AG04450 (cell line): ENCODE results near the gene ATP1A4. TPM values are rescaled to one million over a fixed set of nuclear protein-coding genes. Genes with fewer than 3 reads are reported as not detected.

Experiments
- CTCF ChIA-PET: fragments of 300-600, 350-600 bp; formaldehyde crosslinking; extraction: SDS; loops from one replicate; lab custom pipeline; 2022; ENCODE audit warnings: antibody characterized with exemption, inconsistent platforms; lab: Charles Lee
- POLR2A ChIA-PET: fragments of 350-600 bp; formaldehyde crosslinking; extraction: SDS; loops from one replicate; lab custom pipeline; 2021; ENCODE audit warnings: antibody characterized with exemption, inconsistent platforms; lab: Yijun Ruan, JAX
- DNase-seq: peaks from one replicate; pipeline ENCODE4 v3.0.0-alpha.2; 2011; ENCODE audit warnings: low read depth, low spot score
- H3K27ac ChIP-seq: one replicate; pipeline ENCODE4 v1.5.1; 2012; ENCODE audit warnings: low read depth, low read length, control low read depth
- H3K27me3 ChIP-seq: one replicate; pipeline ENCODE4 v1.6.0; 2012; ENCODE audit warnings: low read length; ENCODE audit not compliant: control insufficient read depth, insufficient read depth
- H3K4me3 ChIP-seq: 2 replicates; pipeline ENCODE4 v1.5.1; 2011; ENCODE audit warnings: mild to moderate bottlenecking, low read depth, low read length, control low read depth
- H3K9me3 ChIP-seq: 2 replicates; pipeline ENCODE4 v1.5.1; 2012; ENCODE audit warnings: low read length; ENCODE audit not compliant: control insufficient read depth, insufficient read depth
- CTCF ChIP-seq: IDR thresholded peaks from 2 replicates; pipeline ENCODE4 v1.5.1; 2011; ENCODE audit warnings: low read depth, low read length, control low read depth, inconsistent platforms
- polyA plus RNA-seq: library from polyadenylated mRNA; depleted of rRNA; stranded (reverse); fragments of >200 nt; gene quantifications from 2 replicates; pipeline ENCODE4 v1.2.3, GENCODE V29; 2011

ATP1A4 gene
- polyA plus RNA-seq, 1 experiment: not detected

GRCh38 chr1:160148121-160148520, 3.3 kb upstream of the ATP1A4 start:
- H3K4me3 ChIP-seq: no peak overlapping the region
- no peaks in the 10 kb centered on the region for H3K9me3 ChIP-seq
- ChIA-PET POLR2A (interaction anchor here (0.7 kb wide), 1 partner anchor 45 kb away, joined by 3 read pairs; no protein-coding TSS in a partner anchor), CTCF (interaction anchor here (0.9 to 4.6 kb wide), 3 partner anchors 45 to 143 kb away, joined by 3 to 21 read pairs (median 3); no protein-coding TSS in a partner anchor)
- TF ChIP-seq CTCF: no peak
- H3K27ac ChIP-seq: no peak overlapping the region
- peaks cover 2% of the 10 kb centered on the region for H3K27me3 ChIP-seq
- no peak for DNase-seq

GRCh38 chr1:160149233-160149632, 2.2 kb upstream of the ATP1A4 start:
- no peak for TF ChIP-seq CTCF
- no peak overlapping the region for H3K27ac ChIP-seq
- CTCF ChIA-PET: interaction anchor here (0.6 to 4.6 kb wide), 4 partner anchors 41 to 1057 kb away, joined by 3 to 21 read pairs (median 4); no protein-coding TSS in a partner anchor

GRCh38 chr1:160149716-160150115, 1.7 kb upstream of the ATP1A4 start:
- CTCF ChIA-PET: interaction anchor here (0.6 to 4.6 kb wide), 4 partner anchors 41 to 1056 kb away, joined by 3 to 21 read pairs (median 4); no protein-coding TSS in a partner anchor
- H3K27ac ChIP-seq: no peak overlapping the region
- POLR2A ChIA-PET: no interaction called here

More at GRCh38 chr1:160149233-160149632, 2.2 kb upstream of the ATP1A4 start:
- no peaks in the 10 kb centered on the region for H3K27me3 ChIP-seq
- H3K9me3 ChIP-seq: no peaks in the 10 kb centered on the region
- POLR2A ChIA-PET: no interaction called here
- H3K4me3 ChIP-seq: no peak overlapping the region
- no peak for DNase-seq

GRCh38 chr1:160154790-160155189, 3.4 kb downstream of the ATP1A4 start:
- ChIA-PET POLR2A (no interaction called here), CTCF (no interaction called here)
- Histone ChIP-seq H3K4me3 (no peak overlapping the region), H3K27me3 (peaks cover 8% of the 10 kb centered on the region), H3K9me3 (no peaks in the 10 kb centered on the region), H3K27ac (no peak overlapping the region)
- TF ChIP-seq CTCF: no peak
- DNase-seq: no peak

More at GRCh38 chr1:160149716-160150115, 1.7 kb upstream of the ATP1A4 start:
- H3K4me3 ChIP-seq: no peak overlapping the region
- DNase-seq: no peak
- H3K9me3 ChIP-seq: no peaks in the 10 kb centered on the region
- no peak for TF ChIP-seq CTCF
- H3K27me3 ChIP-seq: no peaks in the 10 kb centered on the region

- no peak overlapping the region for H3K4me3 ChIP-seq
- CTCF ChIA-PET: interaction anchor here (1.0 to 1.4 kb wide), 4 partner anchors 37 to 135 kb away, joined by 3 to 4 read pairs (median 3); no protein-coding TSS in a partner anchor
- POLR2A ChIA-PET: no interaction called here
- no peak overlapping the region for H3K27ac ChIP-seq
- H3K27me3 ChIP-seq: peaks cover 11% of the 10 kb centered on the region
- DNase-seq: no peak
- no peaks in the 10 kb centered on the region for H3K9me3 ChIP-seq
- no peak for TF ChIP-seq CTCF
These were observed 5.0 kb downstream of the ATP1A4 start for GRCh38 chr1:160156361-160156760.
